NCI-H2227 treated with DMSO at 0.1 percent for 48 hours (cell line): ENCODE results near the gene ARL11.

Source experiments
- DNase-seq: peaks from one replicate; lab custom pipeline; 2025; lab: John Stamatoyannopoulos, UW

The ARL11 gene

DNA sequence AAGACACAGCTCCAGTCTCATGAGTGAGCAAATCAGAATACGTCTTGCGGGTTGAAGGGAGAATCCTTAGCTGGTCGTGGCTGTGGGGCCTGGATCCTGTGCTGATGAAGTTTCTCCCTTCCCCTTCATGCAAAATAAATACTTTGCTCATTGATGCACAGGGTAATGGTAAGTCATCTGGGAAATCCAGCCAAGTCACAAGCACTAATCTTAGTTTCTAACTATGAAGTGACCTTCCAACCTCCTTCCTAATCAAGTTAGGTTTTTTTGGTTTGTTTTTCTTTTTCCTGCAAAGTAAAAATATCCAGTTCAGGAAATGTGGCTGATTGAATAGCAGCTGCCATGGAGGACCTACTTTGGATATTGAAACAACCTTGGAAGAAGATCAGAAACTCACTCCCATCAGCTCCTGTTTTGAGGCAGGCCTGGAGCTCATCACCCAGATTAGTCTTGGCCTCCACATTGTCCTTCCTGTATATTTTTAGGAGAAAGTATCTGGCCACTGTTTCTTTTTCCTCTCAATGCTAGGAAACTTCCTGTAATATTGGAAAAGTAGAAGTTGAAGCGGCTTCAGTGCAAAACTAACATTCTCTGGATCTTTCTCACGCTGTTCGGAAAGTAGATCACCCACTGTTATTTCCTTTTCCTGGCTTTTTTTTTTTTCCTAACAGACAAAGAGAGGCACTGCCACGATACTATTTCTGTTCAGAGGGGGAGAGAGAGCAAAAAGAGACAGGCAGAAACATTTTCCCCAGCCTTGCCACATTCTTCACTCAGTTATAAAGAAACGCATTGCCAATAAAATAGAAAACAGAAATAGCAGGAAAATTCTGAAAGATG, 12.3 kb upstream of the ARL11 start:
- DNase-seq, result no peak

DNA sequence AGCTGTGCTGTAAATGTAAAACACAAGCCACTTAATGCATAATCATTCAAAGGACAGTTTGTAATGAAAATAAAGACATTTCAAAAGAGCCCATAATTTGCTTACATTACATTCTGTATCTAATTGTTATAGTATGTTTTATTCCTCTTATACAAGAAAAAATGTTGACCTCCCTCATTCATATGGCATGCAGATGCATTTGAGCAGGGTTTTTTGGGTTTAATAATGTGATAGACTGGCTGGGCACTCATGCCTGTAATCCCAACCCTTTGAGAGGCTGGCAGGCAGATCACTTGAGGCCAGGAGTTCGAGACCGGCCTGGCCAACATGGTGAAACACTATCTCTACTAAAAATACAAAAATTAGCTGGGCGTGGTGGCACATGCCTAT, 11.6 kb upstream of the ARL11 start:
- no peak for DNase-seq

DNA sequence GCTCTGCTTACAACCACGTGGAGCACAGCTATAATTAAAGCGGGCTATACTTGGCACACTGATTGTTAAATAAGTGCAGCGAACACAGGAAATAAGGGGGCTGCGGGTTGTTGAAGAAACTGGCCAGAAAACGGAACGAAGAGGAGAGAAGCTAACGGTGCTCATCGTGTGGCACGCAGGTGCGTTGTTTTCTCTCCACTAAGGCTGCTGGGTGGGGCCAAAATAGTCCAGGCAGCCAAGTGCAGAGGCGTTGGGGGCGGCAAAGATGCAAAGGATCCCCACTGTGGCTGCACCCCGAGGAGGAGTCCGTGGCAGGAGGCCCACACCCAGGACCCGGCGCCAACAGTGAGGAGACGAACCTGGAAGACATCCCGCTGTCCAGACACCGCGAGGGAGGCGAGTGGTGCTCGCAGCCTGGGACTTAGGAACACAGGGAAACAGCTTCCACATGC, 8.1 kb upstream of the ARL11 start:
- DNase-seq, result peak; percentile 18

DNA sequence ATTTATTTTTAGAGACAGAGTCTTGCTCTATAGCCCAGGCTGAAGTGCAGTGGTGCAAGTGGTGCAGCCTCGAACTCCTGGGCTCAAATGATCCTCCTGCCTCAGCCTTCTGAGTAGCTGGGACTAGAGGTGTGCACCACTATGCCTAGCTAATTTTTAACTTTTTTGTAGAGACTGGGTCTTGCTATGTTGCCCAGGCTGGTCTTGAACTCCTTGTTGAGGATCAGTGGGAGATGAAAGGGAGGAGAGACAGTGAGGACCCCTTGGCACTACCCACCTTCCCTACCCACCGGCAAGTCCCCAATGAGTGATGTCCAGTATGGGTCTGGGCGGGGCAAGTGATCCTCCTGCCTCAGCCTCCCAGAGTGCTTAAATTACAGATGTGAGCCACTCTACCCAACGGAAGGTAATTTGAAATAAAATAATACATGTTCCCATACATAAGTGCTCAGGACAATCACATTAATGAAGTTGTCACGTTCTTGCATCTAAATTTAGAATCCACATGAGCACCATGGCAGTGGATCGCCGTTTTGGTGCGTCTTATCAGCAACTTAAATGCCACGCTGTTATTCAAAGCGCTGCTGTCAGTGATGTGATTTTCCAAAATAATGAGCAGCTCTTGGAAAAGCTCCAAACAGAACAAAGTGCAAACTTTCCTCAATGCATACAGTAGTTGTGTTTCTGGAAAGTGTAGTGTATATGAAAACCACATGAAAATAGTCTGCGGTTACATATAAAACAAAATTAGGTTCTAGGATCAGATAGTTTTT, 5.9 kb upstream of the ARL11 start:
- DNase-seq, result no peak

DNA sequence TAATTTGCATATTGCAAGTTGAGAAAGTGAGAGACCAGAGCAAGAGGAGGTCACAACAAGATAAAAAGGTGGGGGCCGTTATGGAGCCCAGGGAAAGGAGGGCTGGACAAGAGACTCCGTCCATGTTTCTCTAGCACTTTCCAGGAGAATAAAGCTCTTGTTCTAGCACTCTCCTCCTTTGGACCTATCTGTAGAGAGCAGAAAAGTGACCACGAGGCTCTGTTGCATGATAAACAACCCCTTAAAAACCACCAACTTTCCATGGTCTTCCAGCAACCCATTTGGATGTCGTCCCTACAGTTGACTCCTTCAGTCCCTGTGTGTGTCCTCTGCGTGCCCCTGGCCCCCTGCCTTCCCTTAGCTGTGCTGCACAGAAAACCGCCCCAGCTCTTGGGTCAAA, 4.1 kb upstream of the ARL11 start:
- DNase-seq, result no peak

DNA sequence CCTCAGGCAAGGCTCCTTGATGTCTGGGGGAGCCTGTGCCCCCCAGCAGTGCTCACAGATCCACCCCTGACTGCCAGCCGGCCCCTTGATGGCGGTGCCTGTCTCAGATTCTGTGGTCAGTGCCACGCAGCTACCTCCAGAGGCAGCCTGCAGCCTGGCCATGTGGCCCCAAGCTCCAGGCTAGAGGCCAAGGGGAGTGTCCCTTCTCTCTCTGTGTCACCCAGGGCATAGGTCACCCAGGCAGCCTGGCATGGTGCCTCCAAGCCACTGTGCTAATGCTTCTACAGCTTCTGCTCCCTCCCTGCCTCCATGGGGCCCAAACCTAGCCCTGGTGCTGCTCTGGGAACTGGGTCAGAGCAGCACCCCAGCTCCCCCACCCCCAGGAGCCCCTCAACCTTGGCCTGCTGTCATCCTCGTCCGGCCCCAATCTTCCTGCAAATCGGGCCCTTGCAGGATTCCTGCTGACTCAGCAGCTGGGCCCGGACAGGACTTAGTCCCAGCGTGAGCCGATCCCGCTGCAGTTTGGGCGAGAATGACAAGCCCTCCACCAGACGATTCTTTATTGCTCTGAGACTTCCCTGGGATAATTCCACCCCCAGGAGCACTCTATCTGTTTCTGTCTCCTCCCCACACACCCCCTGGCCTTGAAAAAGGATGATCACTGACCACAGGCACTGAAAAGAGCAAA, 2.8 kb upstream of the ARL11 start:
- DNase-seq, result no peak

DNA sequence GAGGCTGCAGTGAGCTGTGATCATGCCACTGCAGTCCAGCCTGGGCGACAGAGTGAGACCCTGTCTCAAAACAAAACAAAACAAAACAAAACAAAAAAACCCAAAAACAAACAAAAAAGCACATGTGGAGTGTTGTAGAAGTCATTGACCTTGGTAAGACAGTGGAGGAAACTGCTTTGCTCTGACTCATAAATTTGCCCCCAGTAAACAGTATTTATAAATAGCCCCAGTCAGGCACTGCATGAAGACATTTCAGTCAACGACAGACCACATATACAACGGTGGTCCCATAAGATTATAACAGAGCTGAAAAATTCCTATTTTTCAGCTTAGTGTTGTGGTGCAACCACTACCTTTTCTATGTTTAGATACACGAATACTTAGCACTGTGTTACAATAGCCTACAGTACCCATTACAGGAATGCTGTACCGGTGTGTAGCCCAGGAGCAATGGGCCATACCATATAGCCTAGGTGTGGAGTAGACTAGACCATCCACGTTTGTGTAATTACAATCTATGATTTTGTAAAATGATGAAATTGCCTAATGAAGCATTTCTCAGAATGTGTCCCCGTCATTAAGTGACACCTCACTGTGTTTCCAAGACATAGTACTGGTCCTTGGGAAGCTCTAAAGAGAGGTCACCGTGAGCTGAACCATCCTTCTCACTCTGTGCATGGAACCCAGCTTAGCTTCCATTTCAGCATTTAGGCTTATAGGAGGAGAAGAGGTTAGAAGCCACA, 1.1 kb downstream of the ARL11 start:
- DNase-seq, result no peak

DNA sequence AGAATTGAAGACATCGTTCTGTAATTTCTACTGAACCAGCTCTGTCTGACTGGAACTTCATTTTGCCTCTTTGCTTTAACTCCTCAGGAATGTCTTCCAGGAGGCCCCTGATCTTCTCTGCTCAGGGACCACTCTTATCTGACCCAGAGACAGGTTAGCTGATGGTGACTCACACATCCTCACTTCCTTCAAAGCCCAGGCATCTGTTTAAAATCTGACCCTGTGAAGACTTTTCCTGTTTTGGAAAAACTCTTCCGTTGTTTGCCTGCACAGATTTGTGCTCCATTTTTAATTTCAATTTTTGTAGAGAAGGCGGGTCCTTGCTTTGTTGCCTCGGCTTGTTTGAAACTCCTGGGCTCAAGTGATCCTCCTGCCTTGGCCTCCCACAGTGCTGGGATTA, 1.6 kb downstream of the ARL11 start:
- no peak for DNase-seq

DNA sequence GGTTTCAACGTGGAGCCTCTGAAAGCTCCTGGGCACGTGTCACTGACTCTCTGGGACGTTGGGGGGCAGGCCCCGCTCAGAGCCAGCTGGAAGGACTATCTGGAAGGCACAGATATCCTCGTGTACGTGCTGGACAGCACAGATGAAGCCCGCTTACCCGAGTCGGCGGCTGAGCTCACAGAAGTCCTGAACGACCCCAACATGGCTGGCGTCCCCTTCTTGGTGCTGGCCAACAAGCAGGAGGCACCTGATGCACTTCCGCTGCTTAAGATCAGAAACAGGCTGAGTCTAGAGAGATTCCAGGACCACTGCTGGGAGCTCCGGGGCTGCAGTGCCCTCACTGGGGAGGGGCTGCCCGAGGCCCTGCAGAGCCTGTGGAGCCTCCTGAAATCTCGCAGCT, 2.3 kb downstream of the ARL11 start:
- DNase-seq, result no peak

DNA sequence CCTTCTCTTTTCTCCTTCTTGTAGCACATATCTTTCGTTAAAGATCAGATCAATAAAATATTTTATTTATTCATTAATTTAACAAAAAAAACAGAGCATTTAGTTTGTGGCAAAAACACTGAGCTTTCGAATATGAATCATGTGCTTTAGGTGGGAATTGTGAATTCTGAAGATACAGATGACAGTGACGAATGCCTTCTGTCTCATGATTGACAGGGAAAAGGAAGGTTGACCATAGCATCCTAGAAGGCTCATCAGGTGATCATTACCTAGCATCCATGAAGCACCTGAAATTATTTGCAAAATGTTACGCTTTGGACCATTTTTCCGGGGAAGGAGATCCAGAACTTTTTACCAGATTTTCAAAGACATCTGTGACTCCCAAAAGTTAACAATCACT, 3.8 kb downstream of the ARL11 start:
- DNase-seq, result no peak

DNA sequence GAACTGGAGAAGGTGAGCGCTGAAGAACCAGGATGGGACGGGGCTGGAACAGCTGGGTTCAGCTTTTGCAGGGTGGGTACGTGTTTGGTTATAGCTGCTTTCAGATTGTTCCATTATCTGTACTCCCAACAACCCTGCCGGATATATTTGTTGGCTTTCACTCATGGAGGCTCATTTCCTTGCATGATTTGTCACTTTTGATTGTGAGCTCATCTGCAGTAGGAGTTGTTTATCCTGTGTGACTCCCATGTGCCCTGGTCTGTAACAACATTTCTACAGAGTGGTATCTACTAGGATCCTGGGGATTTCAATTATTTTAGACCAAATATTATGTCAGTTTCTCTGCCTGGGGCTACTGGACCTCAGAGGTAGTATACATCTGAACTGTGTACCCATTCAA, 5.4 kb downstream of the ARL11 start:
- no peak for DNase-seq

DNA sequence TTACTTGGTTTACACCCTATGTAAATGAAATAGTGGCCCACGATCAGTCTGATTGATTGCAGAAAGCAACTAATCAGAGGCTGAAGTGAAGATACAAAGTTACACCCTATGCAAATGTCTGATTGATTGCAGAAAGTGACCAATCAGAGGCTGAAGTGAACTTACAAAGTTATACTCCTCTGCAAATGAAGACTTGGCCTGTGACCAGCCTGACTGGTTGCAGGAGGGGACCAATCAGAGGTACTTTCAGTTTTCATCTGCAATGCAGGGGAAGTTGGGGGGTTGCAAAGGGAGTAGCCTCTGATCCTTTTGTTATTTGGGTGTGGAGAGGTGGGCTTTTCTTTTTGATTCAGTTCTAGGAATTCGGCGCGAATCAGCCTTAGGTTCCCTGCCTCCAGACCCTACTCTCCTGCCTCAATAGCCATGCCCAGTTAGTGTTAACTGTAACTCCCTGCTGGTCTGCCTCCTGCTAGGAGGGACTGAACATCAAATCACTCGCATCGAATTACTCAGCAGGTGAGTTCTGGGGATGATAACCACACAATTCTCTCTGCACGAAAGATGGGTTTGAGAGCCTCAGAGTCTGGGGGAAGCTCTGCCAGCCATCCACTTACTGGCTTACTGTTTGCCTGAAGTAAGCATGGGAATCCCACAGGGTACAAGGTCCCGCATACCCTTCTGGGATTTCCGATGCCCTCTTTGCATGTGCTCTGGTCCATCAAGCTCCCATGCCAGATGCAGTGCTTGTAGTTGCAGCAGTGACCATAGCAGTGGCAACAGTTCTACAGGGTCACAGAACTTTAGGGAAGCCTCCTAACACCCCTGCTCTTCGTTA, 7.5 kb downstream of the ARL11 start:
- DNase-seq, result no peak

DNA sequence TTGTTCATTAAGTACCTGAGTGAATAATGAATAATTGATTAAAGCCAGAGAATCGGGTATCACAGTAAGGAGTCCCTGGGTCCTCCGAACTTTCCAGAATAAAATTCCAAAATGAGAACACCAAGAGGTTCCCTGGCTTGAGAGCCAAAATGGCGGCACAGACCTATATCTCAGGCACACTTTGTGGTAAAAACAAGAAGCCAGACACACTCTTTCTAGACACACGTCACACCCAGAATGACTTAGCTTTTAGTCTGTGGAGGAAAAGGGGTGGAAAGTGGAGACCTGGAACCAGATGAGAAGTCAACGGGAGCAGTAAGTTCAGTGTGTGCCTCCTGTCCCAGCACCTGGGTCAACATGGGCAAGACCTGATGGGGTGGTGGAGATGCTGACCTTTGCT, 8.4 kb downstream of the ARL11 start:
- DNase-seq, result no peak

DNA sequence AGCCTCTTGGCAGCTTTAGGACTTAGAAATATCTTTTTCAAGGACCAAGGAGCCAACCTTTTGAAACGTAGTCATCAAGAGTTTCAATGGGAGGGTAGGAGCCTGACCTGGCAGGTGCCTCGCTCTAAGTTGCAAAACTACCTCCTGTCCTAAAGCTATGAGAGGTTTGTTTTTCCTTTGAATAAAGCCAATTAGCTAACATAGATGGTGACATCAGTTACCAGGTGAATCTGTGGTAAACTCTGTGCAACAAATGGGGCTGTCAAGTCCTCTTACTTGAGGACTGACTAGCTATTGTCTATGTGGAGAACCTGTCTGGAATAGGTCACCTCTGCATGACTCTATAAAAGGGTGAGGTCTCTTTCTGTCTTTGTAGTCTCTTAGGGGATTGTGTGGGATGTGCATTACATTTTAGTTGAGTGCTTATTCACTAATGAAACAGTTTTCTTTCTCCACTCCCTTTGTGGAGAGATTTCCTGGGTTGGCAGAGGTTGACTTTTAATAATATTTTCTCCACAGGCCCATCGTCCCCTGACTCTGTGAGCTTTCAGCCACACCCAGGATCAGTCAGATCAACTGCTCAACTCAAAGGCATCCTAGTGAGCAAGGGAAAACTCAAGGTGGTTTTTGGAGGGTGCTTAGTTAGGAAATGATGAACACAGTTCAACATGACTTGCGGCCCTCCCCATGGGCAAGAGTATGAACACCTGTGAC, 9.9 kb downstream of the ARL11 start:
- DNase-seq, result no peak

DNA sequence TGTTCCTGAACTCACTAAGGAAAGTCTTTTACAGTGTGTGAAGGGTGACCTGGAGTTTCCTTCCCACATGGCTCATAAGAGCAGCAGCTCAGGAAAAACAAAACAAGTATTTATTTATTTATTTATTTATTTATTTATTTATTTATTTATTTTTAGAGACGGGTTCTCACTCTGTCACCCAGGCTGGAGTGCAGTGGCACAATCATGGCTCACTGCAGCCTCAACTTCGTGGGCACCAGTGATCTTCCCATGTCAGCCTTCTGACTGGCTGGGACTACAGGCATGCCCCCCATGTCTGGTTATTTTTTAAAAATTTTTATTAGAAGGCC, 10.4 kb downstream of the ARL11 start:
- DNase-seq, result no peak

DNA sequence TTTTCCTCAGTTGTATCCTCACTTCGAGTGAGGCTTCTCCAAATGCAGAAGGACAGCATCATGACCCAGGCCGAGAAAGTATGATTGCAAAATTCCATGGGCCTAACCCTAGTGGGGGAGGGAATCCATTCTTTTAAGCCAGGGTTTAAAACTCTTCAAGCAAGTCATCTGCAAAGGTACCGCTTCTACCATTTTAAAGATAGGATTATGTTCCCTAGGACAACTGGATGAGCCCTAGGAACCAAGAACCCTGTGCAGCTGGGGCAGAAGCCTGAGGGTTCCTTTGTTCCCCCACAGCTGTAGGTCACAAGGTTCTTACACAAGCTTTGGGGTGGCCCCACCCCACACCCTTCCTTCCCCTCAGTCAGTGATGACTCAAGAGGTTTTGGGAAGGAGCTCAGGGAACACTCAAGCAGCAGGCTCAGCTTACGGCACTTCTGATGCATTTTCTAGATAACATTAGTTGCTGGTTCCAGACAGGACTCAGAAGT, 13.5 kb downstream of the ARL11 start:
- no peak for DNase-seq

DNA sequence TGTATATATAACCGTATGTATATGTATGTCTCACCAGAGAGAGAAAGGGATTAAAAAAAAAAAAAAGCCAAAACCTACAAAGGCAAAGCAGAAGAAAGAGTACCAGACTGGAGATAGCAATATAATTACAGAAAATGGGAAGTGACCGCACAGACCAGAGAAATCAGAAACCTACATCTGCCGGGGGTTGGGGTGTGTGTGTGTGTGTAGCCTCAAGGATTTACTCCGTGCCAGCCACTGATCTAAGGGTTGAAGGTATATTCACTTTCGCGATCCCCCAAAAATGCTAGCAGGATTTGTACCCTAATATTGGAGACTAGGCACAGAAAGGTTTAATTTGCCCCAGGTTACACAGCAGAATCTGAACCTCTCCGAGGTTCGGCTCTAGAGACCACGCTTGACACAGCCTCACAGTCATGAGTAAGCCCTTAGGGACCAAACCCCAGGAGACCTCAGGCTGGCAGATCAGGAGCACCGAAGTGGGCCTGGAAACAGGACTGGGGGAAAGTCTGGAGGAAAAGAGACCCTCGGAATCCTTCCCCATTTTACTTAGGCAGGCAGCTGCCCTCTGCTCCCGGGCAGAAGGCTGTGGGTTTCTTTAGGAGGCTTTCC, 14.8 kb downstream of the ARL11 start:
- no peak for DNase-seq

DNA sequence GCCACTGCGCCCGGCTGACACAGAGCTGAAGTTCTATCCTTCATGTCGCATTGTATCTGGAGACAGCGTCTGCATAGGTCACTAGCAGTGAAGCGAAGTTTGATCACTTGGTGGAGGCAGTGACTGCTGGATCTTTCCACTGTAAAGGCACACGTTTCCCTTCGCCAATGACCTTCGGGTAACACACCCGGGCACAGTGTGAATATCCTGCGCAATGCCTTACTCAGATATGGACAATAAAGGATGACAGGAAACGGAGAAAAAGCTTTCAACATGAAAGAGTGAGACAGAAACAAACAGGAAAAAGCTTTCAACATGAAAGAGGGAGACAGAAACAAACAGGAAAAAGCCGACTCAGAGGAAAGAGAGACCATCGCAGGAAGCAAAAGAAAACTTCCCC, 17.1 kb downstream of the ARL11 start:
- DNase-seq, result no peak

DNA sequence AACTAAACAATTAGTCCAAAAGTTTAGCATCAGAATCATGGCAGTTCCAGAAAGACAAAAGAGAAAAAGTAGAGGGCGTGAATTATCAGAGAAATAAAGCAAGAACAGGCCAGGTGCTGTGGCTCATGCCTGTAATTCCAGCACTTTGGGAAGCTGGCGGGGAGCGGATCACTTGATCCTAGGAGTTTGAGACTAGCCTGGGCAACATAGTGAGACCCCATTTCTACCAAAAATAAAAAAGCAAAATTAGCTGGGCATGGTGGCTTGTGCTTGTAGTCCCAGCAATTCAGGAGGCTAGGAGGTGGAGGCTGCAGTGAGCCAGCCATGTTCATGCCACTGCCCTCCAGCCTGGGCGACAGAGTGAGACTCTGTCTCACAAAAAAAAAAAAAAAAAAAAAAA, 18.4 kb downstream of the ARL11 start:
- no peak for DNase-seq
